Measurements from ENCODE around the gene KIAA1755.

Gene KIAA1755

GRCh38 chr20:38216746-38217595 is 43.6 kb downstream of the KIAA1755 start:
- no peak for DNase-seq

- no peak for DNase-seq
These were observed 44.3 kb downstream of the KIAA1755 start for GRCh38 chr20:38216201-38216600.

- no peak for DNase-seq
These were observed 45.0 kb downstream of the KIAA1755 start for GRCh38 chr20:38215194-38216182.

- no peak for DNase-seq
These were observed 46.0 kb downstream of the KIAA1755 start for GRCh38 chr20:38214256-38215193.

GRCh38 chr20:38213607-38213940 is 47.0 kb downstream of the KIAA1755 start:
- DNase-seq, result no peak

- DNase-seq, result no peak
These were observed 47.5 kb downstream of the KIAA1755 start for GRCh38 chr20:38212806-38213606.

GRCh38 chr20:38211200-38212097 is 49.1 kb downstream of the KIAA1755 start:
- DNase-seq, result no peak

- no peak for DNase-seq
These were observed 49.8 kb downstream of the KIAA1755 start for GRCh38 chr20:38210741-38211140.

GRCh38 chr20:38209736-38210405 is 50.7 kb downstream of the KIAA1755 start:
- no peak for DNase-seq

- no peak for DNase-seq
These were observed 51.4 kb downstream of the KIAA1755 start for GRCh38 chr20:38209054-38209675.

- DNase-seq, result no peak
These were observed 52.0 kb downstream of the KIAA1755 start for GRCh38 chr20:38208523-38208922.

GRCh38 chr20:38208088-38208487 is 52.4 kb downstream of the KIAA1755 start:
- no peak for DNase-seq

GRCh38 chr20:38207621-38208020 is 52.9 kb downstream of the KIAA1755 start:
- DNase-seq, result no peak

- DNase-seq, result no peak
These were observed 55.5 kb downstream of the KIAA1755 start for GRCh38 chr20:38205001-38205400.

- no peak for DNase-seq
These were observed 56.6 kb downstream of the KIAA1755 start for GRCh38 chr20:38203981-38204357.

GRCh38 chr20:38203337-38203980 is 57.1 kb downstream of the KIAA1755 start:
- no peak for DNase-seq

- DNase-seq, result no peak
These were observed 57.6 kb downstream of the KIAA1755 start for GRCh38 chr20:38202982-38203293.

GRCh38 chr20:38202153-38202981 is 58.2 kb downstream of the KIAA1755 start:
- DNase-seq, result no peak

All from NCI-H345 (cell line).